Fibroblast of mammary gland (primary cell): ENCODE results near the gene RAPGEF2.

ENCODE experiments used
- DNase-seq: peaks from one replicate; pipeline ENCODE4 v3.0.0-alpha.2; 2010; ENCODE audit warnings: low read depth
- H3K4me3 ChIP-seq: 2 replicates; pipeline ENCODE4 v1.5.1; 2011; ENCODE audit warnings: low read depth, mild to moderate bottlenecking, low read length, moderate library complexity; ENCODE audit not compliant: control insufficient read depth
- TF ChIP-seq, protein P1 (sequence below): conservative IDR thresholded peaks from 2 replicates; pipeline ENCODE4 v1.5.1; 2011; ENCODE audit warnings: low read depth, low read length, inconsistent platforms; ENCODE audit not compliant: control insufficient read depth, insufficient read depth

The RAPGEF2 gene

DNA sequence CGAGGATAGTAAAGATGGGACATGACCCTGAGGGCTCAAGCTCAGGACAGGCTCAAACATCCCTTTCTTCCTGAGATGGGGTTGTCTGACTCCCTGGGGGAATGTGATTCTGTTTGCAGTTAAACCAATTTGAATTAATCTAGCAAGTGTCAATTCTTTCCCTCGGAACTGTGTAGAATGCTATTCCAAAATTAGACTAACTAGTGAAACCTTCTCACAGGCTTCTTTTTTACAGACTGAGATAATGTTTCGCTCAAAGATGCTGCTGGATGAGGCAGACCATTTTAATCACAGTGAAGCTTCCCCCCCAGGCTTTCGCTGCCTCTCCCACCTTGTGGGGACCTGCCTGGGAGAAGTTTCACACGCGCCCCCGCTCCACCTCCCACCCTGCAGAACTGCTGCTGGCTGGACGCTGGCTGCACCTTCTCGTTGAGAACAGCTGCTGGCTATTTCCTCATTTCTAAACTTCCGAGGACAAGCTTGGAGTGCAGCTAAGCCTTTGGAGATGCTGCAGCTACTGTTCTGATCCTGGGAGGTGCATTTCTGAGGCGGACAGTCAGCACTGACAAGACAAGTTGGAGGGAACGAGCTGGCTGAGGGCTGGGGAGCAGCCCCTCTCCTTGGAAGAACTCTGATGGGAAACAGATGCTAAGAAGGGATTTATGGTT lies 297.8 kb downstream of the RAPGEF2 start:
- DNase-seq: peak; percentile 87
- TF ChIP-seq, protein P1, sequence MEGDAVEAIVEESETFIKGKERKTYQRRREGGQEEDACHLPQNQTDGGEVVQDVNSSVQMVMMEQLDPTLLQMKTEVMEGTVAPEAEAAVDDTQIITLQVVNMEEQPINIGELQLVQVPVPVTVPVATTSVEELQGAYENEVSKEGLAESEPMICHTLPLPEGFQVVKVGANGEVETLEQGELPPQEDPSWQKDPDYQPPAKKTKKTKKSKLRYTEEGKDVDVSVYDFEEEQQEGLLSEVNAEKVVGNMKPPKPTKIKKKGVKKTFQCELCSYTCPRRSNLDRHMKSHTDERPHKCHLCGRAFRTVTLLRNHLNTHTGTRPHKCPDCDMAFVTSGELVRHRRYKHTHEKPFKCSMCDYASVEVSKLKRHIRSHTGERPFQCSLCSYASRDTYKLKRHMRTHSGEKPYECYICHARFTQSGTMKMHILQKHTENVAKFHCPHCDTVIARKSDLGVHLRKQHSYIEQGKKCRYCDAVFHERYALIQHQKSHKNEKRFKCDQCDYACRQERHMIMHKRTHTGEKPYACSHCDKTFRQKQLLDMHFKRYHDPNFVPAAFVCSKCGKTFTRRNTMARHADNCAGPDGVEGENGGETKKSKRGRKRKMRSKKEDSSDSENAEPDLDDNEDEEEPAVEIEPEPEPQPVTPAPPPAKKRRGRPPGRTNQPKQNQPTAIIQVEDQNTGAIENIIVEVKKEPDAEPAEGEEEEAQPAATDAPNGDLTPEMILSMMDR: no peak
- H3K4me3 ChIP-seq: peak overlapping the region; percentile 15

DNA sequence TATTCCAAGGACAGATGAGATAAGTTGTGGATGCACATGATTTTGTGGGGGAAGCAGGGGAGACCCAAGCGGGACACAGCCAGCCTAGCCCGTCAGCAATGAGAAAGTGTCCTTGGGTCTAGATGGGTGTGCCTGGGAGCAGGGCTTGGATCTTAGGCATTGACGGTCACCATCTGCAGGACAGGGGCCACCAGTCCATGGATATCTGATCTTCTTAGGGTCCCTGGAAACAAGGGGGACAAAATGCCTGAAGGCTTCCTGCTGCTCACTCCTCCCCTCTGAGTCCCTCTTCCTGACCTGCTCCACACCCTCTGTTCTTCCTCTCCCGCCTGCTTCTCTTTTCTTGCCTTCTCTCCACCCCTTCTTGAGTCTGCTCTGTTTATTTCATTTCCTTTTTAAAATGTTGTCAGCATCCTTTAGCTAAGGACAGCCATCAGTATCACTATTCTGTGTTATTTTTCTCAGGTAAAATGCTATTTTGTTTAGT lies 298.4 kb downstream of the RAPGEF2 start:
- no peak for DNase-seq
- TF ChIP-seq, protein P1: no peak
- H3K4me3 ChIP-seq: peak overlapping the region; percentile 15

DNA sequence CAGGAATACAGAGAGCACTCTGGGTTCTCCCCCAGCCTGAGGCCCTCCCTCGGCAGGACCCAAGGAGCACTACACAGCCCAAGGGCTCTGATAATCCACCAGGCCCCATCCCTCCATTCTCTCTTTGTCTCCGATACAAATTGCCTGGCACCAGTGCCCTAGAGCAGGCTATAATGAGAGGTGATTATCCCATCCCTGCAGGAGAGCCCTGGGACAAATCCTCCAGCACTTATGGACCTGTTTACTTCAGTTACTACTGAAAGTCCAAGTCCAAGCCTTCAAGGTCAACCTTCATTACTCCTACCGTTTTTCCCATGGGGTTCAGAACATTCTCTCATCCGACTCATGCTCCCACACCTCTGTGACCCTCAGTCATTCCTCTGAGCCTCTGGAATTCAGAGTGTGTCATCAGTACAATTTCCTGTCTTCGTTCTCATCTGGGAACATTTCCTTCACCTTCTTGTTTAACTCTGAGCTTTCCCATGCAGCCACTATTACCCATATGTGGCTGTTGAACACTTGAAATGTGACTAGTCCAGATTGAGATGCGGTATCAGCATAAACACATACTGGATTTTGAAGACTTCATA lies 299.0 kb downstream of the RAPGEF2 start:
- DNase-seq: peak; percentile 97

More for the DNA sequence above, 299.0 kb downstream of the RAPGEF2 start:
- TF ChIP-seq, protein P1: no peak
- no peak overlapping the region for H3K4me3 ChIP-seq
